CD4-positive, alpha-beta memory T cell (primary cell): ENCODE data around the gene PFDN1. TPM values are rescaled to one million over a fixed set of nuclear protein-coding genes. Genes with fewer than 3 reads are reported as not detected.
A peak's percentile ranks its signal among the peaks of the same experiment; 100 is the strongest.

ENCODE experiments used
- CTCF ChIA-PET: fragments of 350-600 bp; sonication (Branson Sonifier 250); formaldehyde crosslinking; loops from one replicate; lab custom pipeline; 2021; ENCODE audit warnings: inconsistent platforms; ENCODE audit not compliant: partially characterized antibody; lab: Charles Lee
- POLR2A ChIA-PET: fragments of 350-600 bp; sonication (Branson Sonifier 250); formaldehyde crosslinking; loops from one replicate; lab custom pipeline; 2021; ENCODE audit not compliant: partially characterized antibody; lab: Charles Lee
- DNase-seq, 5 donors: peaks; one replicate each; pipeline versions ENCODE4 v3.0.0 to v3.0.0-alpha.2; 2020 to 2022; ENCODE audit warnings: mixed read lengths in 1 of 5
- H3K27ac ChIP-seq: one replicate; pipeline ENCODE4 v1.7.0; 2013; ENCODE audit warnings: low read depth, low read length
- H3K27me3 ChIP-seq: 2 replicates; pipeline ENCODE4 v1.7.0; 2013; ENCODE audit warnings: mild to moderate bottlenecking, low read length, moderate library complexity; ENCODE audit not compliant: insufficient read depth
- H3K36me3 ChIP-seq: 2 replicates; pipeline ENCODE4 v1.7.0; 2013; ENCODE audit warnings: mild to moderate bottlenecking, low read length, moderate library complexity; ENCODE audit not compliant: insufficient read depth
- H3K4me1 ChIP-seq: 2 replicates; pipeline ENCODE4 v1.7.0; 2013; ENCODE audit warnings: mild to moderate bottlenecking, low read length, moderate library complexity; ENCODE audit not compliant: insufficient read depth
- H3K4me3 ChIP-seq, 2 donors: one replicate each; pipeline ENCODE4 v1.7.0; 2013; ENCODE audit warnings: low read length in 2 of 2, mild to moderate bottlenecking in 1 of 2
- H3K9me3 ChIP-seq, 2 donors: one replicate each; pipeline ENCODE4 v1.7.0; 2013; ENCODE audit warnings: low read length in 2 of 2, control low read depth in 1 of 2; ENCODE audit not compliant: control insufficient read depth in 1 of 2
- H3K27ac Mint-ChIP-seq, 7 donors: one replicate each; pipeline ENCODE4 v1.8.0; 2020 to 2021; ENCODE audit warnings: mixed read lengths in 7 of 7, mild to moderate bottlenecking in 6 of 7, inconsistent platforms in 3 of 7, moderate library complexity in 3 of 7
- H3K27me3 Mint-ChIP-seq, 2 donors: one replicate each; pipeline ENCODE4 v1.8.0; 2020 to 2021; ENCODE audit warnings: mixed read lengths in 2 of 2
- H3K36me3 Mint-ChIP-seq, 2 donors: one replicate each; pipeline ENCODE4 v1.8.0; 2020 to 2021; ENCODE audit warnings: mixed read lengths in 2 of 2, inconsistent platforms in 1 of 2, mild to moderate bottlenecking in 1 of 2
- H3K4me1 Mint-ChIP-seq, 4 donors: one replicate each; pipeline ENCODE4 v1.8.0; 2020 to 2021; ENCODE audit warnings: mixed read lengths in 4 of 4, mild to moderate bottlenecking in 1 of 4
- H3K4me3 Mint-ChIP-seq, 8 donors: one replicate each; pipeline ENCODE4 v1.8.0; 2020 to 2021; ENCODE audit warnings: mixed read lengths in 8 of 8, mild to moderate bottlenecking in 7 of 8, moderate library complexity in 6 of 8, inconsistent platforms in 3 of 8
- H3K9me3 Mint-ChIP-seq, 8 donors: one replicate each; pipeline ENCODE4 v1.8.0; 2020 to 2021; ENCODE audit warnings: mixed read lengths in 8 of 8, mild to moderate bottlenecking in 5 of 8, inconsistent platforms in 3 of 8, moderate library complexity in 1 of 8
- intact Hi-C: fragments of 100-400 bp; cut with micrococcal nuclease; formaldehyde crosslinking; loops from one replicate; pipeline ENCODE4 v1.15.1; 2023
- polyA plus RNA-seq, 2 donors: library from polyadenylated mRNA; unstranded; fragments of 300-500 nt; fragmentation: Illumina TruSeq; gene quantifications; one replicate each; pipeline ENCODE4 v1.2.3, GENCODE V29; 2021
- total RNA-seq, 2 experiments: library from RNA; stranded (reverse); gene quantifications; one replicate each; pipeline ENCODE4 v1.2.3, GENCODE V29; 2021

The PFDN1 gene
- total and polyA plus RNA-seq, 4 experiments from 2014 or later, result 24.8 to 223 (median 70.9) TPM

DNA sequence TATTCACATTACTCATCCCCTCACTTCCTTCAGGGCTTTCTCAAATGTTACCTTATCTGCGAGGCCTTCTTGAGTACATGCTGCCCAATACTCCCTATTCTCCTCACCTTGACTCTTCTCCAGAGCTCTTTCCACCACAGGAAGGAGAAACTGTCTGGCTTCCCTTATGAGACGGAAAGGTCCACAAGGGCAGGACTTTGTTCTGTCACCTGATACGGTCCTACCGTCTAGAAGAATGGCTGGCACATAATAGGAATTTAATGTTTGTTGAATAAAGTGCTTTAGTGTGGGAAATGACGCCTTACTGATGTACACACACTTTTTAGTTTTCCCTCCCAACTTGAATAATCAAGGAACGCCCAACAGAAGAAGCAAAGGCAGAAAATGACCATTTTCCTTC, 52.5 kb downstream of the PFDN1 start:
- POLR2A ChIA-PET, result no interaction called here
- no peaks in the 10 kb centered on the region for H3K27me3 Mint-ChIP-seq
- peak overlapping the region in 6 of 7 donors; percentile 47 to 91 (median 84) for H3K27ac Mint-ChIP-seq
- Histone ChIP-seq H3K27me3 (no peaks in the 10 kb centered on the region), H3K27ac (no peak overlapping the region), H3K36me3 (peaks cover 1% of the 10 kb centered on the region), H3K4me1 (peaks cover 58% of the 10 kb centered on the region), H3K4me3 (no peak overlapping the region), H3K9me3 (no peaks in the 10 kb centered on the region)
- H3K4me1 Mint-ChIP-seq, result peaks cover 16 to 42% (median 31%) of the 10 kb centered on the region in 4 donors
- H3K4me3 Mint-ChIP-seq, result peak overlapping the region in 3 of 8 donors; percentile 6 to 53 (median 9)
- CTCF ChIA-PET, result interaction anchor here (1.5 to 17.3 kb wide), 3 partner anchors 98 to 470 kb away, joined by 3 to 518 read pairs (median 8); partner anchors contain the start of gene HBEGF
- no peak for DNase-seq
- H3K36me3 Mint-ChIP-seq, result peaks cover 6 to 7% of the 10 kb centered on the region in 2 donors
- H3K9me3 Mint-ChIP-seq, result no peaks in the 10 kb centered on the region
- intact Hi-C loops, result no loop called here

DNA sequence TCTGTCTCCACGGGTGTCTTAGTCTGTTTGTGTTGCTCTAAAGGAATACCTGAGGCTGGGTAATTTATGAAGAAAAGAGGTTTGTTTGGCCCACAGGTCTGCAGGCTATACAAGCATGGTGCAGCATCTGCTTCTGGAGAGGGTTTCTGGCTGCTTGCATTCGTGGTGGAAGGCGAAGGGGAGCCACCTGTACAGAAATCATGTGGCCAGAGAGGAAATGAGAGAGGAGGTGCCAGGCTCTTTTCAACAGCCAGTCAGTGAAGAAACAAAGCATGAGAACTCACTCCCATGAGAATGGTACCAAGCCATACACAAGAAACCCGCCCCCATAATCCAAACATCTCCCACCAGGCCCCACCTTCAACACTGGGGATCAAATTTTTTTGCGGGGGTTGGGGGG, 53.4 kb downstream of the PFDN1 start:
- ChIA-PET CTCF (interaction anchor here (2.0 to 17.3 kb wide), 3 partner anchors 10 to 109 kb away, joined by 7 to 518 read pairs (median 8); partner anchors contain the start of gene HBEGF), POLR2A (no interaction called here)
- H3K4me3 ChIP-seq, result no peak overlapping the region
- H3K4me3 Mint-ChIP-seq, result peak overlapping the region in 2 of 8 donors; percentile 43 to 66
- H3K27ac Mint-ChIP-seq, result peak overlapping the region; percentile 35 to 91 (median 72)
- no peak for DNase-seq
- no peaks in the 10 kb centered on the region for H3K27me3 Mint-ChIP-seq
- peaks cover 7% of the 10 kb centered on the region for H3K36me3 ChIP-seq
- intact Hi-C loops, result no loop called here
- no peaks in the 10 kb centered on the region for H3K9me3 ChIP-seq
- H3K4me1 Mint-ChIP-seq, result peaks cover 25 to 51% (median 37%) of the 10 kb centered on the region in 4 donors
- peaks cover 65% of the 10 kb centered on the region for H3K4me1 ChIP-seq
- no peaks in the 10 kb centered on the region for H3K9me3 Mint-ChIP-seq
- peaks cover 9 to 12% of the 10 kb centered on the region in 2 donors for H3K36me3 Mint-ChIP-seq
- no peaks in the 10 kb centered on the region for H3K27me3 ChIP-seq
- no peak overlapping the region for H3K27ac ChIP-seq

DNA sequence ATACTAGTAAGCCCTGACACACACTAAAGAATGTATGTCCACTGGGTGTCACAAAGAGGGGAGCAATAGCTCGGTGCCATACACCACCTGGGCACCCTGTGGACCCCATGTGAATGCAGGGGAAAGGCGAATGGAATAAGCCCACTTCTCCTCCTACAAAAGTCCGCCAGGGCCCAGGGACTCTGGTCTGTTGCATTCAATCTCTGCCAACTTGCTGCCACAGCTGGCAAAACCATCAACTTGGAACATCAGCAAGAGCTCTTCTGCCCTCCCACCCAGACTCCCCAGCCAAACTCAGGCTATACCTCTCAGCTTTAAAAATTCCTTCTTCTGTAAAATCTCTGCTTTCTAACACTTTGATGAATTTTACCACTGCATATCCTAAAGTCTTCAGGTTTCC, 54.5 kb downstream of the PFDN1 start:
- POLR2A ChIA-PET, result no interaction called here
- Histone ChIP-seq H3K27ac (no peak overlapping the region), H3K27me3 (no peaks in the 10 kb centered on the region), H3K36me3 (peaks cover 7% of the 10 kb centered on the region), H3K4me3 (no peak overlapping the region), H3K9me3 (no peaks in the 10 kb centered on the region), H3K4me1 (peaks cover 54% of the 10 kb centered on the region)
- H3K9me3 Mint-ChIP-seq, result no peaks in the 10 kb centered on the region
- H3K4me3 Mint-ChIP-seq, result no peak overlapping the region
- H3K36me3 Mint-ChIP-seq, result peaks cover 12 to 14% of the 10 kb centered on the region in 2 donors
- CTCF ChIA-PET, result interaction anchor here (2.0 to 17.3 kb wide), 3 partner anchors 9 to 110 kb away, joined by 5 to 518 read pairs (median 7); partner anchors contain the start of gene HBEGF
- DNase-seq, result no peak
- peaks cover 27 to 53% (median 36%) of the 10 kb centered on the region in 4 donors for H3K4me1 Mint-ChIP-seq
- H3K27me3 Mint-ChIP-seq, result no peaks in the 10 kb centered on the region
- intact Hi-C loops, result no loop called here
- H3K27ac Mint-ChIP-seq, result peak overlapping the region in 2 of 7 donors; percentile 2 to 69

DNA sequence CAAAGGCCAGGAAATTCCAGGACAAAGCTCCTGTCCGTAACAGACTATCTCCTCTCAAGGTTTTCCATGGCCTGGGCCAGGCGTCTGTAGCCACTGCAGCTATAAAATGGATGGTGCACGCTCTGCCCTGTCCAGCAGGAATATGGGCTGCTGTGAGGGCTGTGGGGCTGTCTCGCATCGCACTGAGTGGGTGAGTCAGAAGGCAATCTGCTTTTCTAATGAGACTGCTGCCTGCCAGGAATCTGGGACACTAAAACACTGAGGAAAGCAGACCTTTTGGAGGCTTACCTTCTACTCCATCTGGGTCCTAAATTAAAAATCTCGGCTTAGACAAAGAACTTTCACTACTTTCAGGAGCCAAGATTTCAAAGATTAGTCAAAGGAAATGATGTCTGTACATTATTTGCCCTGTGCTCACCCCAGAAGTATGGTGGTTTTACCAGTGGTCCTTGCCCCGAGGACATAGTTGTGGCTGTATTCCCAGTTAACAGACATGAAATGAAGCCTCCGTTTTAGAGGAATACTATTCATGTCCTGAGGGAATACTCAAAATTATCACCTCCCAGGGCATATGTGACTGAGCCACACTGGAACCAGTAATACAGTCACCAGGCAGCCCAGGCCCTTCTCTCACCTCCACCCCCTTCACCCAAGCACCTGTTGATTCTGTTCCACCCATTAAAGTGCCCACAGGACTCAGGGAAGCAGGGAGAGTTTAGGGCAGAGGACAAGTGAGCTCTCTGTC, 56.4 kb downstream of the PFDN1 start:
- ChIA-PET CTCF (interaction anchor here (0.7 to 17.3 kb wide), 9 partner anchors 9 to 117 kb away, joined by 3 to 518 read pairs (median 4); partner anchors contain the start of gene HBEGF), POLR2A (no interaction called here)
- Histone ChIP-seq H3K27me3 (no peaks in the 10 kb centered on the region), H3K27ac (no peak overlapping the region), H3K4me3 (no peak overlapping the region), H3K36me3 (peaks cover 7% of the 10 kb centered on the region), H3K9me3 (no peaks in the 10 kb centered on the region), H3K4me1 (peaks cover 36% of the 10 kb centered on the region)
- Mint-ChIP-seq H3K4me1 (peaks cover 20 to 40% (median 26%) of the 10 kb centered on the region in 4 donors), H3K27ac (peak overlapping the region in 5 of 7 donors; percentile 8 to 77 (median 42)), H3K36me3 (peaks cover 12 to 14% of the 10 kb centered on the region in 2 donors), H3K9me3 (no peaks in the 10 kb centered on the region), H3K4me3 (no peak overlapping the region), H3K27me3 (no peaks in the 10 kb centered on the region)
- DNase-seq, result no peak
- intact Hi-C loops, result no loop called here

DNA sequence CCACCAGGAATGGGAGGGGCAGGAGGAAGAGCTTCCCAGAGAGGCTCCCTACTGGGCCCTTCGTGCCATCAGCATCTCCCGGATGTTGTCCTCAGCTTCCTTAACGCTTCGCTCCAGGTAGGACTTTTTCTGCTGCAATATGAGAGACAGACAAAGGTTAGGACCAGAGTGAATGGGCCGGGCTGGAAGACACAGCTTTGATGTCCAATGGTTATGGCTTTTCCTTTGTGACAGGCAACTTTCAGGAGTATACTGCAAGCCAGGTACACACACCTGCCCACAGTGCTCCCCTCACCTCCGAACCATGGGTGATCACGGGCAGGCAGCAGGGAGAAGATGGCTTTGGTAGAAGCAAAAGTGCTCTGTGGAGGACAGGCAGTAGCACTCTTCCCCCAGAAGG, 57.0 kb downstream of the PFDN1 start:
- no peak overlapping the region for H3K4me3 Mint-ChIP-seq
- H3K36me3 Mint-ChIP-seq, result peaks cover 12 to 14% of the 10 kb centered on the region in 2 donors
- no peaks in the 10 kb centered on the region for H3K9me3 ChIP-seq
- intact Hi-C loops, result loop anchor here (2.0 kb wide), 1 partner anchor 475 kb away; no protein-coding TSS in a partner anchor
- peaks cover 16 to 35% (median 24%) of the 10 kb centered on the region in 4 donors for H3K4me1 Mint-ChIP-seq
- no peak for DNase-seq
- CTCF ChIA-PET, result interaction anchor here (0.6 to 17.3 kb wide), 10 partner anchors 11 to 473 kb away, joined by 3 to 518 read pairs (median 10); partner anchors contain the start of genes HBEGF and PFDN1
- POLR2A ChIA-PET, result no interaction called here
- H3K27me3 Mint-ChIP-seq, result no peaks in the 10 kb centered on the region
- H3K4me3 ChIP-seq, result no peak overlapping the region
- peak overlapping the region in 6 of 7 donors; percentile 22 to 82 (median 56) for H3K27ac Mint-ChIP-seq
- no peaks in the 10 kb centered on the region for H3K9me3 Mint-ChIP-seq
- no peak overlapping the region for H3K27ac ChIP-seq
- H3K27me3 ChIP-seq, result no peaks in the 10 kb centered on the region
- H3K36me3 ChIP-seq, result peaks cover 7% of the 10 kb centered on the region
- peaks cover 30% of the 10 kb centered on the region for H3K4me1 ChIP-seq

DNA sequence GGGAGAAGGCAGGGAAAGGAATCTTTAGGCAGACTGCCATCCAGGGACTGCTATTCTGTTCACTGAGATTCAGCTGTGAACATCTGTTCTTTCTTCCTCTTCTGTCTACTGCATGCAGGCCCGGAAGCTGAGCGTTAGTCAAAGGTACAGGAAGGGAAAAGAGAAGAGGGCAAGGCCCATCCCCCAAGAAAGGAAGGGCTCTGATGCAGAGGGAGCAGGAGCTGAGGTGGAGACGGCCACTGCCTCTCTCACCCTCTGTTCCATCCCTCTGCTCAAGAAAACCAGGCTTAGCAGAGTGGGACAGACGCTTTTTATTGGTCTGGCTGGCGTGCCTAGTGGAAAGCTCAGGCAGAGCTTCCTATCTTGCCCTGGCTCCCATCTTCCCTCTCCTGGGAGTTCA, 57.6 kb downstream of the PFDN1 start:
- Mint-ChIP-seq H3K4me3 (no peak overlapping the region), H3K36me3 (peaks cover 9 to 14% of the 10 kb centered on the region in 2 donors), H3K9me3 (no peaks in the 10 kb centered on the region), H3K27ac (peak overlapping the region in 5 of 7 donors; percentile 67 to 88 (median 86)), H3K27me3 (no peaks in the 10 kb centered on the region), H3K4me1 (peaks cover 16 to 31% (median 21%) of the 10 kb centered on the region in 4 donors)
- H3K27ac ChIP-seq, result no peak overlapping the region
- peaks cover 24% of the 10 kb centered on the region for H3K4me1 ChIP-seq
- H3K9me3 ChIP-seq, result no peaks in the 10 kb centered on the region
- peaks cover 7% of the 10 kb centered on the region for H3K36me3 ChIP-seq
- DNase-seq, result no peak
- intact Hi-C loops, result loop anchor here (2.0 kb wide), 1 partner anchor 475 kb away; no protein-coding TSS in a partner anchor
- CTCF ChIA-PET, result interaction anchor here (0.6 to 17.3 kb wide), 17 partner anchors 9 to 474 kb away, joined by 3 to 518 read pairs (median 5); partner anchors contain the start of genes HBEGF and PFDN1
- POLR2A ChIA-PET, result interaction anchor here (0.8 to 1.2 kb wide), 2 partner anchors 15 to 106 kb away, joined by 3 read pairs; no protein-coding TSS in a partner anchor
- no peak overlapping the region for H3K4me3 ChIP-seq
- no peaks in the 10 kb centered on the region for H3K27me3 ChIP-seq
